ENCODE measurements around the gene ARHGEF6.

The ARHGEF6 gene

DNA sequence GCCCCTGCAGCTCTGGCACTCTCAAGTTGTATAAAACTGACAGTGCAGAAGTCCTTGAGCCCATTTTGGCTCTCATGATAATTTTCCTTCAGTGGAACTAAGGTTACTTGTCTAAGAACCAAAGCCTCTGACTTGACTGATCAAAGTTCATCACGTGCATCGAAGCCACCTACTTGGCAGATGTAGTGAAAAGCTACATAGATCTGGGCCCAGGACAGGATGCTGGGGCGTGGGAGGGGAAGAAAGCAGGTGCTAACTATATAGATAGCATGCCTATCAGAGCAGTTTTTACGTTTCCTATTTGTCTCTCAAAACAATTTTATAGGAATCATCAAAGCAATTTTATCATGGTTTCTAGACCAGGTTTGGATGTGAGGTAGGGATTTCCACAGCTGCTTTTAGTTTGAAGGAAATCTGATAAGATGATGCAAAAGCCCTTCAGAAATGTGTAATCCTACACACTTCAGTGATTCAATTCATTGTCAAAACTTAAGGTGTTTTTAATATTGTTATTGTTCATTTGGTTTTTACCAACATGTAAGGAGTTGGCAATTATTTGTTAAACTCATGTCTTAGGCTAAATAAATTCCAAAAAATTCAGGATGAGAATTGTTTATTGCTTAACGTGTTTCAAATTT lies 134.0 kb downstream of the ARHGEF6 start:
- no peak for DNase-seq (ENCODE audit: low spot score)

DNA sequence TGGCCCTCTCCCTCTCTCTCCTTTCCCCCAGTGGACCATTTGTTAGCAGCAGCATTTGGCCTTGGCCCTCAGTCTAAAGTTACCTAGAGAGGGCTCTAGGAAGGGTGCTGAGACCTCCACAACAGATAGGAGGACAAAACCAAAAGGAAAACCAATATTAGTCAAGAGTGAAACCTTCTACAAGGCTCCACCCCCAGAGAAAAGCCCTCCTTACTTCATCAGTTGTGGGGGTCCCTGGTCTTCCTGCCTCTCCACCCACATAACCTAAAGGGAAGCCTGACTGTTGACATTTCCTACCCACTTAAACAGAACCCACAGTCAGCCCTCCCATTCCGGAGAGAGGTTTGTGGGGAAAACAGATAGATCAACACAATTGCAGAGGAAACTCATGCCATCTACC lies 137.5 kb downstream of the ARHGEF6 start:
- no peak for DNase-seq (ENCODE audit: low spot score)

DNA sequence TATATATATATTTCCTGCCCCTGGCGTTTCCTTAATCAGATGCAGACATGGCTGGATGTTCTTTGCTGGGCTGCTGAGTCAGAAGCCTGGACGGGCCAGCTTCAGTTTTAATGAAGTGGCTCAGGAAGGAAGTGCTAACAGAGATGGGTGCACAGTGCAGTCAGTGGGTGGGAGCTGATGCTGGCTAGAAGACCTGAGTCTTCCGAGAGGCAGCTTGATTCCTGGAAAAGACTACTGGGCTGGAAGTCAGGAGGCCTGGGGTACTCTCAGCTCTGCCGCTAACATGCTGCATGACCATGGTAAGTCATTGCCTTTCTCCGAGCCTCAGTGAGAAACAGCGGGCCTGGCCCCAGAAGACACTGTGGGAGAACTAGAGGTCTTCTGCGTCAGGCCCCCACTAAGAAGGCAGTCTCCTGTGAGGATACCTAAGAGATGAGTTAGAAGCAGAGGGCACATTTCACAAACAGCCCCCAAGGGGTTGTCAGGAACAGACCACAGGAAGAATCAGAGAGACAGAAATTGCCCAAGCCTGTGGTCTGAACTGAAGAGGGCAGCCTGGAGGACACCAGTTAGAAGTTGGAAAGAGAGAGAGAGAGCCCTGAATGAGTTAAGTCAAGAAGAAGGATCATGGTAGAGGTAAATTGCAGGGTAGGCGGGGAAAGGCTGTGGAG lies 141.1 kb downstream of the ARHGEF6 start:
- DNase-seq (ENCODE audit: low spot score) = no peak

DNA sequence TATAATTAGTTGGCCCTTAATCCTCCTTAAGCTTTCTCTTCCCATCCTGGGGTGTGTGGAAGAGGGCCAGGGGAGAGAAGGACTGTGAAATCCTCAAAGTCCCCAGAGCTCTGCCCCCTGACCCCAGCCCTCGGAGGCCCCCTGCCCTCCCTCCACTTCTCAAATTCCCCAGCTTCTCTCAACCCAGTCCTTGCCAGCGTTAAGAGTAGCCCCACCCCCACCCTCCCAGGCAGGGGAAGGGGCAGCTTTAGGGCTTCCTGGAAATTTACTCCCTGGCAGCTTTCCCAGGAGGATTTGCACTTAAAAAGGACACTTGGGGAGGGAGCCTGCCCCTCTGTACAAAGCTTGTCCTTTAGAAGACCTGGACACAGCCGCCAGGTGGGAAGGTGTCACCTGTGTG lies 144.6 kb downstream of the ARHGEF6 start:
- peak; percentile 78 for DNase-seq (ENCODE audit: low spot score)

DNA sequence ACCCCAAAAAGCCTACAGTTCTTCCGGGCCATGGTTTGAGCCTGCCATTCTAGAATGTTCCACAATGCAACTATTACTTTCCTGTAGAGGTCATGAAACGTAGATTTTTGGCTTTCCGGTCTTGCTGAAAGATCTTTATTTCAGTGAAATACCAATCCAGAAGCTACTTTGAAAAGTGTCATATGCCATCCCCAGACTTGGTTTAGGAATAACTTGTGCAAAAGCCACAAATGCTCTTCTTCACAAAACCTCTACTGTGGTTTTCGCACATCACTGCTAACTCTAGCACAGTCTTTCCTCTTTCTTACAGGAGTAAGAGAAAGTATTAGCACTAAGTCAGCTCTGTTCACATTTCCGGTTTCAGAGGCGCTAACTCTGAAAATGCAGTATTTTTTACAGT lies 145.5 kb downstream of the ARHGEF6 start:
- no peak for DNase-seq (ENCODE audit: low spot score)

DNA sequence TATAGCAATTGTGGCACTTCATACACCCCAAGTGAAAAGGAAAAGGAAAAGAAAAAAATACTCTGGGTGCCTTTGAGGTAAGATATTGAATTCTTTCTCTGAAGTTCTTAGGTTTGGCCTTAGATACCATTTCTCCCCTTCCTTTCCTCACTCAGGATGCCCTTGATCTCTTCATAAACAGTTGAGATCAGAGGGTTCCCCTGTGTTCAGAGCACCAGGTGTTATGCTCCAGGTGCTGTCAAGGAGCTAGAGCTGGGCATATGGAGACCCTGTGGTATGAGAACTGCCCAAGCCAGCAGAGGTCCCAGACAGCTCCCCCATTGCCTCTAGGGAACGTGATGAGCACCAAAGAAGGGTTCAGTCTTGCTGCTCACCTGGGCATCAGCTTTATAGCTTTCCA lies 149.9 kb downstream of the ARHGEF6 start:
- DNase-seq (ENCODE audit: low spot score) = no peak

DNA sequence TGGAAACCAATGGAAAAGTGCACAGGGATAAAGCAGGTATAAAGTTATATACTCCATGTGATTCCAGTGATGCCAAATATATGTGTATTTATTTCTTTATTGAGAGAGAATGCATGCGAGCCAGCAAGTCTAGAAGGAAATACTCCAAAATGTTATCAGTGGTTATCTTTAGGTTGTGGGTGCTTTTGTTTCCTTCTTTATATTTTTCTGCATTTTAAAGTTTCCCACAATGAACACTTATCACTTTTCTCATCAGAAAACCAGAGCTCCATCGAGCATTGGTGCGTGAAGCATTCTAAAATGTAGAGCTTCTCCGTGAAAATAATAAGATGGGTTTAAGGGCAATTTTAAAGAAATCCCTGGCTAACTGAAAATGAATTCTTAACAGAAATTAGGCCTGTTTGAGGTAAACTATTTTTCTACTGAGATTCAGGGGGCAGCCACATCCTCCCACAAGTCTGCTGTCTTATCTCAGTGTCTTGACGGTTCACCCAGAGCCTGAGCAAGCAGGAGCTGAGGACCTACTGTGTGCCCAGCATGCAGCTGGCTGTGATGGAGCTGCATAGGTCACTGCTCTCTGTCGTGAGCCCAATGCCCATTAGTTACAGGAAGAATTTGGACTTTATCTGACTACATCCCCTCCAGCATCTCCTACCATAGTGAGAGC lies 151.5 kb downstream of the ARHGEF6 start:
- DNase-seq (ENCODE audit: low spot score) = no peak

DNA sequence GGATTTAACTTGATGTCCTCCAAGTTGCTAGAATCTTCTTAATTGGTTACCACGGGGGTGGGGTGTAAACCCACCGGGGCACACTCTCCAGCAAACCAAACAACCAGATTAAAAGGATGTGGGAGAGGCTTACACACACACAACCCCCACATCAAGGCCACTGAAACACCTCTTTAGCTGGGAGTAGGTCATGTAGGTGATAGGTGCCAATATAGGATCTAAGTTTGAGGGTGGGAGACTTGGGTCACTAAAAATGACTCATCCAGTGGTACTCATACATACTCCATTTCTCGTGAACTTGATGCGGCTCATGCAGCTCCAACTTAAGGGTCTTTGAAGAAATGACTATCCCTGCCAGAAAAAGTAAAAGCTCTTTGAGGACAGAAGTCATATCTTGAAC lies 153.3 kb downstream of the ARHGEF6 start:
- DNase-seq (ENCODE audit: low spot score) = no peak

DNA sequence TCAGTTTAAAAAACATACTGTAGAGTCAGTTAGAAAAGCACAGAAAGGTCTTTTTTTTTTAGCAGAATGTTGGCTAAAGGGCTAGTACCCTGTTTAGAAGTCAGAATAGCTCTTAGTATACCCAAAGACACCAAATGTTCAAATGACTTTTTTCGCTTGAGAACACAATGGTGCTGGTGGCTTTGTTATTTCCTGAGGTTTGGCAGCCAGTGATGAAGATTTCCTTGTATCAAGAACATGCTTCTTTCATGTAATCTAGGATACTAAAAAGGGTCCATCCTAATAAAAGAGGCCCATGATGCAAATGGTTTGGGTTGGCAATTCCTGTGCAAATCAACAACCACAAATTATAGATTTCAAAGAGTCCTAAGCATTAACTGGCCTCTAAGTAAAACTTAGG lies 153.8 kb downstream of the ARHGEF6 start:
- DNase-seq (ENCODE audit: low spot score) = no peak

DNA sequence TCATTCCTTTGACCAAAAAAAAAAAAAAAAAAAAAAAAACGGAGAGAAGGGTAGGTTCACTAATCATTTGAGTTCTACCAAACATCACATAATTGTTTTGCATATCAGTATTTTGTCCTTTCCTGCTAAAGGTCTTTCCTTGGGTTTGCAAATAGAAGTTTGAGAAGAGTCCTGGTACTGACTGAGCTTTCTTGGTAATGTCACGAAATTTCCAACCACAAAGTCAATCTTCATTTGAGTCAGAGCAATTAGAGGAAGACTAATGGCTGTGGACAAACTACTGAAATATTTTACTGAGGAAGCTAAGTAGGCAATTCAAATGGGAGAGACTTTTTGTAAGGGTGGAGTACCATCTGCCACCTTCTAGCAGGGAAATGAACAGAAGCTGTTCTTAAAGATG lies 154.5 kb downstream of the ARHGEF6 start:
- no peak for DNase-seq (ENCODE audit: low spot score)

DNA sequence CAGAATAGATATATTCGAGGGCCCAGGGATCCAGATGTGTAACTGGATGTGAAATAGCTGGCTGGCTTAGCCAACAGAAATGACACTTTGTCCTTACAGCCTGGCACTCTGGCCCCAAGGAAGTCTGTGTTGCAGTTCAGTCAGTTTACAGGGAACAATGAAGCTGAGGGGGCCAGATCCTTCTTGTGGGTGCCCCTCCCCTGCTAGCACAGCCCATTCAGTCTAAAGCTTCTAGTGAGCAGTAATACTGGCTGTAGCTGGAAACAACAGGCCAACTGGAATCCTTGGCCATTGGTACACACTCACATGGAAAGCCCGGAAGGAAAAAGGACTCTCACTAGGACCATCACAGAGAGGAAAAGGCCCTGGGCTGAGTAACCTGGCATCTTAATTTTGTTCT lies 155.5 kb downstream of the ARHGEF6 start:
- DNase-seq (ENCODE audit: low spot score) = no peak

DNA sequence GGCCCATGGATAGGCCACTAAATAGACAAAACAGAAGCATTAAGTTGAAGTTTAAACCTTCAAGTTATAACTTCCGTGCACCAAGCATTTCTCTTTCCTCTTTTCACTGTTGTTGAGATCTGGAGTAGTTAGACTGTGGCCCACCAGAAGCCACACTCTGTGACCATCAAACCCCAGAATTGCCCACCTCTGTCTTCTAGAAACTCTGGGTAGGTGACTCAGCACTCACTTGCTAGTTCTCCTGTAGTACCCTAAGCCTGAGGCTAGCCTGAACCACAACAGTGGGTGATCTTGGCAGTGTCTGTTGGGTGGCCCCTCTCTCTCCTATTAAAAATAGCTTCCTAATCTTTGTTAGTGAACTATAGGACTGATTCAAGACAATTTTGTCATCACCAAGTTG lies 157.3 kb downstream of the ARHGEF6 start:
- DNase-seq (ENCODE audit: low spot score) = no peak

DNA sequence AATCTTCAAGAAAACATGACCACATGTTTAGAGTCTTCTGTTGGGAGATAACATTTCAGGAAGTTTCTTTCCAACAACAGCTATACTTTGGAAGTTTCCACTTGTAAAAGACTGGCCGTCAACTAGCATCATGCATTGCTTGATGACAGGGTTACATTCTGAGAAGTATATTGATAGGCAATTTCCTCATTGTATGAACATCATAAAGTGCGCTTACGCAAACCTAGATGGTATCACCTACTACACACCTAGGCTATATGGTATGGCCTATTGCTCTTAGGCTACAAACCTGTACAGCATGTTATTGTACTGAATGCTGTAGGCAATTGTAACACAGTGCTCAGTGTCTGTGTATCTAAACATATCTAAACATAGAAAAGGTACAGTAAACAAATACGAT lies 158.2 kb downstream of the ARHGEF6 start:
- no peak for DNase-seq (ENCODE audit: low spot score)

DNA sequence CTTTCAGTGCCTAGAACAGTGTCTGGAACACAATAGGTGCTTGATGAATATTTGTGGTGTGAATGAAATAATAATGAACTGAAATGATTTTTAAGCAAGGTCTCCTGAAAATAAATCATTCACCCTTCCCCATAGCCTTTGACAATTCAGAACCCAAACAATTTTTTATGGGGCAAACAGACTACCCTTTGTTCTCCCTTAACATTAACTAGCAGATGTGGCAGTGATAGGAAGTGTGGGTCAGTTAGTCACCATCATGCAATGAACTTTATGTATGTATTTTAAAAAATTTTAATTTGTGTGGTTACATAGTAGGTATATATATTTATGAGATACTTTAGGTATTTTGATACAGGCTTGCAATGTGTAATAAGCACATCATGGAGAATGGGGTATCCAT lies 160.0 kb downstream of the ARHGEF6 start:
- DNase-seq (ENCODE audit: low spot score) = no peak

DNA sequence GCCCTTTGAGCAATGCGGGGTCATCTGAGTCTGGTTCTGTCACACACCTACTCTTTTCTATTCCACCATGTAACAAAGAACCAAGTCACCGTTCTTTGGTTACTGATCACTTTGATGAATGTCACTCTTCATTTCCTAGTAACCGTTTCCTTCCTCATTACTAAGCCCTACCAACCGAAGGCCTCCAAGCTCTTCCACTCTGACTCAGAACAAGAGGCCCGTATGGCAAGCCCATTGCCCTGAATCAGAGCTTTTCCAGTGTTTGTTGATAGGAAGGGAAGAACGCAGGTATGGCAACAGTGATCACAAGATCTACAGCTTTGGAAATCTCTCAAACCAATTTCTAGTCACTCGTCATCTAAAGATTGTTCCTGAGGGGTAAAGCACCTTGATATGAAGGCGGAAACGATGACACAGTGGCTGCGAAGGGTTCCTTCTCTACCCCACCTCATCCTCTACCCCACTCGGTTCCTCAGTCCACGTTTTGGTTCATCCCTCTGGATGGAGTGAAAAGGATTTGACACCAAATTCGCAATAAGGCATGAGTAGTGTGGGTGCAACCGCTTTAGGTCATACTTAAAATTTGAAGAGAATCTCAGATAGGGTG lies 160.7 kb downstream of the ARHGEF6 start:
- no peak for DNase-seq (ENCODE audit: low spot score)

DNA sequence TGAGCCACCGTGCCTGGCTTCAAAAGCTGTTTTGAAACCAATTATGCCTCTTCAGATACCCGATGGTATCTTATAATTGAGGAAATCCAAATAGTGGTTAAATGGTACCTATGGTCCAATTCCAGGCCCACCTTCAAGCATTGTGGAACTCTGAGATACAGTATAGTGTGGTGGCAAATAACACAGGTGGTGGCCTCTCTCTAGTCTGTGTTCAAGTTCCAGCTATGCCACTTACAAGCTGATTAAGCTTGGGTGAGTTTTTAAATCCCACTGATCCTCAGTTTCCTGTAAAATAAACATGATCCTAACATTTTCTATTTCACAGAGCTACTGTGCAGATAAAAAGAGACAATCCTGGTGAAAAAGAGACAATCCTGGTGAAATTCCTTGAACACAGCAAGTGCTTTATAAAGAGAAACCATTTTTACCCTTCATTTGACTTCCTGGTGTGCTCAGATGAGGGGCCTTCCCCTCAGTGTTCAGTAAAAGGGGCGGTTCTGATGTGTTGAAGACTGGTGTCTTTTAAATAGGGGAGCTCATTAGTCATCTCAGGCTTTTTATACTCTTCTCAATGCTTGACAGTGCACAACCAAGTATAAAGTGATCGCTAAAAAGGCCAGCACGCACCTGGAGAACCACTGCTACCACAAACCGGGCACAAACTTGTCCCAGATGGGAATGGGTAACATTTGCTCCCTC lies 163.6 kb downstream of the ARHGEF6 start:
- no peak for DNase-seq (ENCODE audit: low spot score)

Measured in ecto neural progenitor cell (in vitro differentiated cells).